GM21717 (cell line): ENCODE measurements around the gene CLPTM1.
"Not testable (repeated sequence)": the region's sequence is repeated elsewhere in the genome, so short reads cannot be mapped to it uniquely, and the experiment has no call there.

ENCODE experiments used
- ATAC-seq: cut with Tn5 transposase; IDR thresholded peaks from one replicate; pipeline ENCODE4 v1.9.1; 2021; ENCODE audit warnings: mild to moderate bottlenecking, moderate library complexity; ENCODE audit not compliant: unreplicated experiment

The CLPTM1 gene, protein sequence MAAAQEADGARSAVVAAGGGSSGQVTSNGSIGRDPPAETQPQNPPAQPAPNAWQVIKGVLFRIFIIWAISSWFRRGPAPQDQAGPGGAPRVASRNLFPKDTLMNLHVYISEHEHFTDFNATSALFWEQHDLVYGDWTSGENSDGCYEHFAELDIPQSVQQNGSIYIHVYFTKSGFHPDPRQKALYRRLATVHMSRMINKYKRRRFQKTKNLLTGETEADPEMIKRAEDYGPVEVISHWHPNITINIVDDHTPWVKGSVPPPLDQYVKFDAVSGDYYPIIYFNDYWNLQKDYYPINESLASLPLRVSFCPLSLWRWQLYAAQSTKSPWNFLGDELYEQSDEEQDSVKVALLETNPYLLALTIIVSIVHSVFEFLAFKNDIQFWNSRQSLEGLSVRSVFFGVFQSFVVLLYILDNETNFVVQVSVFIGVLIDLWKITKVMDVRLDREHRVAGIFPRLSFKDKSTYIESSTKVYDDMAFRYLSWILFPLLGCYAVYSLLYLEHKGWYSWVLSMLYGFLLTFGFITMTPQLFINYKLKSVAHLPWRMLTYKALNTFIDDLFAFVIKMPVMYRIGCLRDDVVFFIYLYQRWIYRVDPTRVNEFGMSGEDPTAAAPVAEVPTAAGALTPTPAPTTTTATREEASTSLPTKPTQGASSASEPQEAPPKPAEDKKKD

GRCh38 chr19:44954649-44955504 is at the start of gene CLPTM1:
CLPTM1 (plus strand) TSS chr19:44955380; CDS start chr19:44955396, 16 bp downstream.
- peak; percentile 64 for ATAC-seq

- no peak for ATAC-seq
These were observed 49.6 kb upstream of the CLPTM1 start, which contains the start of gene APOE for GRCh38 chr19:44905437-44906160. APOE (plus strand) TSS chr19:44905796; CDS start chr19:44906625, 829 bp downstream.

DNA sequence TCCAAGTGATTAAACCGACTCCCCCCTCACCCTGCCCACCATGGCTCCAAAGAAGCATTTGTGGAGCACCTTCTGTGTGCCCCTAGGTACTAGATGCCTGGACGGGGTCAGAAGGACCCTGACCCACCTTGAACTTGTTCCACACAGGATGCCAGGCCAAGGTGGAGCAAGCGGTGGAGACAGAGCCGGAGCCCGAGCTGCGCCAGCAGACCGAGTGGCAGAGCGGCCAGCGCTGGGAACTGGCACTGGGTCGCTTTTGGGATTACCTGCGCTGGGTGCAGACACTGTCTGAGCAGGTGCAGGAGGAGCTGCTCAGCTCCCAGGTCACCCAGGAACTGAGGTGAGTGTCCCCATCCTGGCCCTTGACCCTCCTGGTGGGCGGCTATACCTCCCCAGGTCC is 47.6 kb upstream of the CLPTM1 start:
- ATAC-seq = no peak

GRCh38 chr19:44908074-44908835 is 46.9 kb upstream of the CLPTM1 start:
- no peak for ATAC-seq

DNA sequence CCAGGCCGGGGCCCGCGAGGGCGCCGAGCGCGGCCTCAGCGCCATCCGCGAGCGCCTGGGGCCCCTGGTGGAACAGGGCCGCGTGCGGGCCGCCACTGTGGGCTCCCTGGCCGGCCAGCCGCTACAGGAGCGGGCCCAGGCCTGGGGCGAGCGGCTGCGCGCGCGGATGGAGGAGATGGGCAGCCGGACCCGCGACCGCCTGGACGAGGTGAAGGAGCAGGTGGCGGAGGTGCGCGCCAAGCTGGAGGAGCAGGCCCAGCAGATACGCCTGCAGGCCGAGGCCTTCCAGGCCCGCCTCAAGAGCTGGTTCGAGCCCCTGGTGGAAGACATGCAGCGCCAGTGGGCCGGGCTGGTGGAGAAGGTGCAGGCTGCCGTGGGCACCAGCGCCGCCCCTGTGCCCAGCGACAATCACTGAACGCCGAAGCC is 46.3 kb upstream of the CLPTM1 start:
- ATAC-seq = no peak

- no peak for ATAC-seq
These were observed 45.4 kb upstream of the CLPTM1 start for GRCh38 chr19:44909775-44910174.

- ATAC-seq = not testable (repeated sequence)
These were observed 43.3 kb upstream of the CLPTM1 start for GRCh38 chr19:44911896-44912295.

GRCh38 chr19:44912854-44913253 is 42.3 kb upstream of the CLPTM1 start:
- ATAC-seq = no peak

- ATAC-seq = not testable (repeated sequence)
These were observed 41.4 kb upstream of the CLPTM1 start for GRCh38 chr19:44913512-44914432.

GRCh38 chr19:44914433-44915206 is 40.6 kb upstream of the CLPTM1 start, which contains the start of gene APOC1:
APOC1 (plus strand) TSS chr19:44914608; CDS start chr19:44914892, 284 bp downstream.
- ATAC-seq = peak; percentile 84

DNA sequence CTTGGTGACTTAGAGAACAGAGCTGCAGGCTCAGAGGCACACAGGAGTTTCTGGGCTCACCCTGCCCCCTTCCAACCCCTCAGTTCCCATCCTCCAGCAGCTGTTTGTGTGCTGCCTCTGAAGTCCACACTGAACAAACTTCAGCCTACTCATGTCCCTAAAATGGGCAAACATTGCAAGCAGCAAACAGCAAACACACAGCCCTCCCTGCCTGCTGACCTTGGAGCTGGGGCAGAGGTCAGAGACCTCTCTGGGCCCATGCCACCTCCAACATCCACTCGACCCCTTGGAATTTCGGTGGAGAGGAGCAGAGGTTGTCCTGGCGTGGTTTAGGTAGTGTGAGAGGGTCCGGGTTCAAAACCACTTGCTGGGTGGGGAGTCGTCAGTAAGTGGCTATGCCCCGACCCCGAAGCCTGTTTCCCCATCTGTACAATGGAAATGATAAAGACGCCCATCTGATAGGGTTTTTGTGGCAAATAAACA is 30.9 kb upstream of the CLPTM1 start:
- ATAC-seq = no peak

DNA sequence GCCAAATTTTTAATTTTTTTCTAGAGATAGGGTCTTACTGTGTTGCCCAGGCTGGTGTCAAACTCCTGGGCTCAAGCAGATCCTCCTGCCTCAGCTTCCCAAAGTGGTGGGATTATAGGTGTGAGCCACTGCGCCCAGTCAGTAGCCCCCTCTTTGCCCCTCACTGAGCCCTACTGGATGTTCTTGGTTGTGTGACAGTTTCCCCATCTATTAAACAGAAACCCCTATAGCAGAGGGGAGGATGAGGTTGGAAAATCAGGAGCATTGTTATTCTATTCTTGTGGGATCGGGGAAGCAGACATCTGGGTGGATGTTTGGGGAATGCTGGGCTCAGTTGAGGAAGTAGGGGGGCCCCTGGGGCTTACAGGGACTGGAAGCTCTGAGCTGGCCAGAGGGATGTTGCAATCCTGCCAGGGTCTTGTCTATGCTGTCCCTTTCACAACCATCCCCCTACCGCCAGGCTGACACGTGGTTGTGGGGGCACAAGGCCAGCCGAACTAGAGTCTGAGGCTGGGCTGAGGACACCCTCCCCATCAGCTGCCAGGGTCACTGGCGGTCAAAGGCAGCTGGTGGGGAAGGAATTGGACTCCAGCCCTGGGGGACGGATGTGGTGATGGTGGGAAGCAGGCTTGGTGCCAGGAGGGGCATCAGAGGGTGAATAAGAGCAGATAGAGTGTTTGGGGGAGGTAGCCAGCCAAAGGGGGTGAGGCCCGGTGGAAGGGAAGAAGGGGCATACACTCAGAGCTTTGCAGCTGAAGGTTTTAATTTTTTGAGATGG is 29.9 kb upstream of the CLPTM1 start:
- no peak for ATAC-seq

GRCh38 chr19:44926245-44927077 is 28.7 kb upstream of the CLPTM1 start:
- not testable (repeated sequence) for ATAC-seq

GRCh38 chr19:44927746-44928145 is 27.4 kb upstream of the CLPTM1 start:
- no peak for ATAC-seq

DNA sequence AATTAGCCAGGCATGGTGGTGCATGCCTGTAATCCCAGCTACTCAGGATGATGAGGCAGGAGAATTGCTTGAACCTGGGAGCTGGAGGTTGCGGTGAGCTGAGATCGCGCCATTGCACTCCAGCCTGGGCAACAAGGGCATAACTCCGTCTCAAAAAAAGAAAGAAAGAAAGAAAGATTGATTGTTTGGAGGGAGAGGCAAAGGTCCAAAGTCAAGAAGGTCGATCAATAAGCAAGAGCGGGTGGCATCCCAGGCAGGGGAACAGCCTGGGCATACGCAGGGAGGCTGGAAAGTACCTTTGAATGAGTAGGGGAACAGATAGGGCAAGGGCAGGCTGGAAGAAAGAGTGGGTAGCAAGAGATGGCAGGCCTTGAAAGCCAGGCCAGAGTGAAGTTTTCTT is 25.1 kb upstream of the CLPTM1 start:
- no peak for ATAC-seq

DNA sequence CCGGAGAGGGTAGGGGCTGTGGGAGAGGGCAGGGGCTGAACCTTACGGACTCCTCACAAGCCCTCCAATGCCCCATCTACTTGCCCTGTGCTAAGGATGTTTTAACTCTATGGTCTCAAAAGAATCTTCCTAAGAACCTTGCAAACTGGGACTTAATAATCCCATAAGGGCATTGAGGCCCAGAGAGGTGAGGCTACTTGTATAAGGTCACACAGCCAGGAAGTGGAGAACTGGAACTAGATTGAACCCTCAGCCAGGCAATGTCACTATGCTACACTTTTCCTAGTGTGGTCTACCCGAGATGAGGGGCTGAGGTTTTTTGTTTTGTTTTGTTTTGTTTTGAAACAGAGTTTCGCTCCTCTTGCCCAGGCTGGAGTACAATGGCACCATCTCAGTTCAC is 23.6 kb upstream of the CLPTM1 start:
- no peak for ATAC-seq
